Left kidney (tissue), 2 donors: ENCODE measurements around the gene FAM120B. TPM values are rescaled to one million over a fixed set of nuclear protein-coding genes. Genes with fewer than 3 reads are reported as not detected.
"Not testable (repeated sequence)": the region's sequence is repeated elsewhere in the genome, so short reads cannot be mapped to it uniquely, and the experiment has no call there.

Experiments used
- DNase-seq: peaks from one replicate; pipeline ENCODE4 v3.0.0-alpha.2; 2013
- polyA plus RNA-seq: library from polyadenylated mRNA; unstranded; fragments of 120-200 nt; gene quantifications from one replicate; pipeline ENCODE4 v1.2.1, GENCODE V29; 2013; ENCODE audit not compliant: insufficient read length

The FAM120B gene
- polyA plus RNA-seq, 1 donor = 39.9 TPM

GRCh38 chr6:170381562-170381961 lies 75.0 kb downstream of the FAM120B start:
- DNase-seq = no peak

- DNase-seq = no peak
Measured at GRCh38 chr6:170383466-170384035, 77.0 kb downstream of the FAM120B start.

GRCh38 chr6:170385506-170385905 lies 78.9 kb downstream of the FAM120B start:
- DNase-seq = no peak

- no peak for DNase-seq
Measured at GRCh38 chr6:170388113-170388512, 81.6 kb downstream of the FAM120B start.

GRCh38 chr6:170393033-170393432 lies 86.5 kb downstream of the FAM120B start:
- no peak for DNase-seq

- DNase-seq = no peak
Measured at GRCh38 chr6:170393807-170394399, 87.3 kb downstream of the FAM120B start.

GRCh38 chr6:170394980-170395379 lies 88.4 kb downstream of the FAM120B start:
- DNase-seq = no peak

GRCh38 chr6:170398743-170399369 lies 92.3 kb downstream of the FAM120B start:
- not testable (repeated sequence) for DNase-seq

- not testable (repeated sequence) for DNase-seq
Measured at GRCh38 chr6:170399955-170400558, 93.5 kb downstream of the FAM120B start.

- no peak for DNase-seq
Measured at GRCh38 chr6:170402318-170403040, 95.9 kb downstream of the FAM120B start.

GRCh38 chr6:170403451-170403850 lies 96.9 kb downstream of the FAM120B start:
- DNase-seq = peak; percentile 20

- DNase-seq = no peak
Measured at GRCh38 chr6:170404036-170404435, 97.5 kb downstream of the FAM120B start.

GRCh38 chr6:170404697-170405096 lies 98.1 kb downstream of the FAM120B start:
- no peak for DNase-seq

- no peak for DNase-seq
Measured at GRCh38 chr6:170405311-170405975, 98.9 kb downstream of the FAM120B start.

- DNase-seq = no peak
Measured at GRCh38 chr6:170407200-170407599, 100.6 kb downstream of the FAM120B start.

- DNase-seq = no peak
Measured at GRCh38 chr6:170407932-170408331, 101.4 kb downstream of the FAM120B start.

GRCh38 chr6:170409746-170410145 lies 103.2 kb downstream of the FAM120B start:
- not testable (repeated sequence) for DNase-seq

GRCh38 chr6:170410241-170410640 lies 103.7 kb downstream of the FAM120B start:
- DNase-seq = no peak

- DNase-seq = no peak
Measured at GRCh38 chr6:170415318-170415717, 108.8 kb downstream of the FAM120B start.

GRCh38 chr6:170416303-170416702 lies 109.7 kb downstream of the FAM120B start:
- DNase-seq = no peak

- DNase-seq = no peak
Measured at GRCh38 chr6:170416959-170417606, 110.5 kb downstream of the FAM120B start.
